ENCODE data around the gene OPRD1. TPM values are rescaled to one million over a fixed set of nuclear protein-coding genes. Genes with fewer than 3 reads are reported as not detected.

Gene OPRD1
- total RNA-seq, 4 donors from 2014 or later: under 0.01 to 0.23 (median 0.15) TPM

GRCh38 chr1:28830814-28831213 lies 18.8 kb downstream of the OPRD1 start:
- intact Hi-C loops (cut with DNase I): no loop called here
- Histone ChIP-seq H3K4me1 (no peaks in the 10 kb centered on the region), H3K27me3 (peaks cover 0 to 10% (median 0%) of the 10 kb centered on the region in 4 donors), H3K27ac (replicated peaks in 1 of 4) (no peak overlapping the region), H3K36me3 (no peaks in the 10 kb centered on the region), H3K9me3 (no peaks in the 10 kb centered on the region), H3K4me3 (no peak overlapping the region)
- DNase-seq (ENCODE audit: extremely low spot score): no peak
- TF ChIP-seq POLR2AphosphoS5 (IDR thresholded peaks at IDR 0.05): no peak
- TF ChIP-seq, protein P1, sequence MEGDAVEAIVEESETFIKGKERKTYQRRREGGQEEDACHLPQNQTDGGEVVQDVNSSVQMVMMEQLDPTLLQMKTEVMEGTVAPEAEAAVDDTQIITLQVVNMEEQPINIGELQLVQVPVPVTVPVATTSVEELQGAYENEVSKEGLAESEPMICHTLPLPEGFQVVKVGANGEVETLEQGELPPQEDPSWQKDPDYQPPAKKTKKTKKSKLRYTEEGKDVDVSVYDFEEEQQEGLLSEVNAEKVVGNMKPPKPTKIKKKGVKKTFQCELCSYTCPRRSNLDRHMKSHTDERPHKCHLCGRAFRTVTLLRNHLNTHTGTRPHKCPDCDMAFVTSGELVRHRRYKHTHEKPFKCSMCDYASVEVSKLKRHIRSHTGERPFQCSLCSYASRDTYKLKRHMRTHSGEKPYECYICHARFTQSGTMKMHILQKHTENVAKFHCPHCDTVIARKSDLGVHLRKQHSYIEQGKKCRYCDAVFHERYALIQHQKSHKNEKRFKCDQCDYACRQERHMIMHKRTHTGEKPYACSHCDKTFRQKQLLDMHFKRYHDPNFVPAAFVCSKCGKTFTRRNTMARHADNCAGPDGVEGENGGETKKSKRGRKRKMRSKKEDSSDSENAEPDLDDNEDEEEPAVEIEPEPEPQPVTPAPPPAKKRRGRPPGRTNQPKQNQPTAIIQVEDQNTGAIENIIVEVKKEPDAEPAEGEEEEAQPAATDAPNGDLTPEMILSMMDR (IDR thresholded peaks at IDR 0.05): no peak
- TF ChIP-seq EP300 (IDR thresholded peaks at IDR 0.05): no peak
- TF ChIP-seq POLR2A (IDR thresholded peaks at IDR 0.05; ENCODE audit: low read depth): no peak
- WGBS: 94% methylated on average over 2 of the region's 2 CpGs

GRCh38 chr1:28832966-28833365 lies 21.0 kb downstream of the OPRD1 start:
- TF ChIP-seq POLR2AphosphoS5 (IDR thresholded peaks at IDR 0.05): no peak
- TF ChIP-seq POLR2A (IDR thresholded peaks at IDR 0.05; ENCODE audit: low read depth): no peak
- TF ChIP-seq EP300 (IDR thresholded peaks at IDR 0.05): no peak
- TF ChIP-seq, protein P1 (IDR thresholded peaks at IDR 0.05): no peak
- Histone ChIP-seq H3K27me3 (peaks cover 0 to 9% (median 0%) of the 10 kb centered on the region in 4 donors), H3K9me3 (no peaks in the 10 kb centered on the region), H3K4me3 (no peak overlapping the region), H3K36me3 (no peaks in the 10 kb centered on the region), H3K4me1 (no peaks in the 10 kb centered on the region), H3K27ac (replicated peaks in 1 of 4) (no peak overlapping the region)
- intact Hi-C loops (cut with DNase I): no loop called here
- 72% methylated on average over 4 of the region's 4 CpGs for WGBS
- DNase-seq (ENCODE audit: extremely low spot score): no peak

DNA sequence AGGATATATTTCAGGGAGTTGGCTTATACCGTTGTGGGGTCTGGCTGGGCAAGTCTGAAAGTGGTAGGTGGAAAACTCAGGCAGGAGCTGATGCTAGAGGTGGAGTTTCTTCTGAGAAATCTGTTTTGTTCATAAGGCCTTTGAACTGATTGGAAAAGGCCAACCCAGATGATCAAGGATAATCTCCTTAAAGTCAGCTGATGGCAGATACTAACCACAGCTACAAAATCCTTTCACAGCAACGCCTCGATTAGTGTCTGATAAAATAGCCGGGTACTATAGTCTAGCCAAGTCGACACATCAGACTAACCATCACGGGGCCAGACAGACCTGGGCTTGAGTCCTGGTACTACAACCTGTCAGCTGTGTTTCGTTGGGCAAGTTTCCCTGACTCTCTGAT lies 21.4 kb downstream of the OPRD1 start:
- H3K36me3 ChIP-seq: no peaks in the 10 kb centered on the region
- TF ChIP-seq, protein P1 (IDR thresholded peaks at IDR 0.05): no peak
- TF ChIP-seq EP300 (IDR thresholded peaks at IDR 0.05) (no peak), POLR2A (IDR thresholded peaks at IDR 0.05; ENCODE audit: low read depth) (no peak), POLR2AphosphoS5 (IDR thresholded peaks at IDR 0.05) (no peak)
- no peak overlapping the region for H3K27ac ChIP-seq (replicated peaks in 1 of 4)
- H3K4me3 ChIP-seq: no peak overlapping the region
- H3K9me3 ChIP-seq: no peaks in the 10 kb centered on the region
- DNase-seq (ENCODE audit: extremely low spot score): no peak
- intact Hi-C loops (cut with DNase I): no loop called here
- peaks cover 0 to 9% (median 0%) of the 10 kb centered on the region in 4 donors for H3K27me3 ChIP-seq
- H3K4me1 ChIP-seq: no peaks in the 10 kb centered on the region
- 93% methylated on average over 7 of the region's 7 CpGs for WGBS

GRCh38 chr1:28835237-28835650 lies 23.3 kb downstream of the OPRD1 start:
- no peaks in the 10 kb centered on the region for H3K4me1 ChIP-seq
- 27% methylated on average over 4 of the region's 4 CpGs for WGBS
- H3K27ac ChIP-seq (replicated peaks in 1 of 4): no peak overlapping the region
- intact Hi-C loops (cut with DNase I): no loop called here
- peaks cover 0 to 9% (median 0%) of the 10 kb centered on the region in 4 donors for H3K27me3 ChIP-seq
- H3K36me3 ChIP-seq: no peaks in the 10 kb centered on the region
- TF ChIP-seq POLR2AphosphoS5 (IDR thresholded peaks at IDR 0.05) (no peak), EP300 (IDR thresholded peaks at IDR 0.05) (no peak)
- TF ChIP-seq, protein P1 (IDR thresholded peaks at IDR 0.05): no peak
- no peak overlapping the region for H3K4me3 ChIP-seq
- H3K9me3 ChIP-seq: no peaks in the 10 kb centered on the region
- DNase-seq (ENCODE audit: extremely low spot score): no peak

DNA sequence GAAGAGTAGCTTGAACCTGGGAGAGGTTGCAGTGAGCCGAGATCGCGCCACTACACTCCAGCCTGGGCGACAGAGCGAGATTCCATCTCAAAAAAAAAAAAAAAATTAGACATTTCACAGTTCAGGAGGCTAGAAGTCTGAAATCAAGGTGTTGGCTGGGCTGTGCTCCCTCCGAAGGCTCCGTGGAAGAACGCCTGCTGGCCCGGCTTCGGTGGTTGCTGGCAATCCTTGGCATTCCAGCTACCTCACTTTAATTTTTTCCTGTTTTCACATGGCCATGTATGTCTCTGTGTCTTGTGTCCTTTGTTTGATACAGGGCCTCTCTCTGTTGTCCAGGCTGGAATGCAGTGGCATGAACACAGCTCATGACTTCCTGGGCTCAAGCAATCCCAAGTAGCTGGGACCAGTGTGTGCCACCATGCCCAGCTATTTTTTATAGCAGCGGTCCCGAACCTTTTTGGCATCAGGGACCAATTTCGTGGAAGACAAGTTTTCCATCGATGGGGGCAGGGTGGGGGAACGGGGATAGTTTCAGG lies 24.5 kb downstream of the OPRD1 start:
- TF ChIP-seq, protein P1 (IDR thresholded peaks at IDR 0.05): no peak
- TF ChIP-seq POLR2A (IDR thresholded peaks at IDR 0.05; ENCODE audit: low read depth) (no peak), POLR2AphosphoS5 (IDR thresholded peaks at IDR 0.05) (no peak)

More for the DNA sequence above, 24.5 kb downstream of the OPRD1 start:
- no peaks in the 10 kb centered on the region for H3K36me3 ChIP-seq
- H3K9me3 ChIP-seq: no peaks in the 10 kb centered on the region
- no peak overlapping the region for H3K27ac ChIP-seq (replicated peaks in 1 of 4)
- H3K4me3 ChIP-seq: no peak overlapping the region
- no peak for DNase-seq (ENCODE audit: extremely low spot score)
- 93% methylated on average over 15 of the region's 15 CpGs for WGBS
- H3K27me3 ChIP-seq: peaks cover 0 to 9% (median 0%) of the 10 kb centered on the region in 4 donors
- intact Hi-C loops (cut with DNase I): no loop called here
- H3K4me1 ChIP-seq: no peaks in the 10 kb centered on the region

Measured in esophagus muscularis mucosa (tissue), 4 donors.